IMR-90 (cell line): ENCODE results near the gene GFPT1.

Experiments used
- BHLHE40 ChIP-seq: fragments of 150-350 bp; IDR thresholded peaks from 2 replicates; pipeline ENCODE4 v1.6.1; 2016; ENCODE audit warnings: mild to moderate bottlenecking, low read depth, low read length
- CTCF ChIP-seq: conservative IDR thresholded peaks from 2 replicates; pipeline ENCODE4 v1.5.1; 2012; ENCODE audit warnings: mild to moderate bottlenecking, low read depth, low read length, improper control_type of control experiment
- ELK1 ChIP-seq: fragments of 150-350 bp; IDR thresholded peaks from 2 replicates; pipeline ENCODE4 v1.6.1; 2016; ENCODE audit warnings: low read depth, mild to moderate bottlenecking, low read length, moderate library complexity, borderline replicate concordance
- MAFK ChIP-seq: IDR thresholded peaks from 2 replicates; pipeline ENCODE4 v1.6.1; 2012; ENCODE audit warnings: low read depth, low read length, improper control_type of control experiment
- MXI1 ChIP-seq: IDR thresholded peaks from 2 replicates; pipeline ENCODE4 v1.6.1; 2012; ENCODE audit warnings: low read depth, mild to moderate bottlenecking, low read length, moderate library complexity, borderline replicate concordance
- NFE2L2 ChIP-seq: fragments of 150-350 bp; IDR thresholded peaks from 2 replicates; pipeline ENCODE4 v1.6.1; 2016; ENCODE audit warnings: low read depth, mild to moderate bottlenecking, low read length
- POLR2A ChIP-seq: IDR thresholded peaks from 2 replicates; pipeline ENCODE4 v1.6.1; 2012; ENCODE audit warnings: mild to moderate bottlenecking, low read depth, low read length
- SMC3 ChIP-seq: fragments of 150-350 bp; IDR thresholded peaks from 2 replicates; pipeline ENCODE4 v1.6.1; 2016; ENCODE audit warnings: low read depth, mild to moderate bottlenecking, antibody characterized with exemption, low read length, moderate library complexity
- USF2 ChIP-seq: fragments of 150-350 bp; IDR thresholded peaks from 2 replicates; pipeline ENCODE4 v1.6.1; 2017; ENCODE audit warnings: mild to moderate bottlenecking, antibody characterized with exemption, low read length, low read depth

GRCh38 chr2:69305166-69305565 is 81.9 kb downstream of the GFPT1 start:
- TF ChIP-seq CTCF, result no peak
- TF ChIP-seq POLR2A, result no peak
- TF ChIP-seq USF2, result no peak
- no peak for TF ChIP-seq SMC3
- no peak for TF ChIP-seq NFE2L2
- TF ChIP-seq MXI1, result no peak
- no peak for TF ChIP-seq MAFK
- TF ChIP-seq ELK1, result no peak
- no peak for TF ChIP-seq BHLHE40
